Immature natural killer cell (primary cell): ENCODE results near the gene ORM1. TPM values are rescaled to one million over a fixed set of nuclear protein-coding genes. Genes with fewer than 3 reads are reported as not detected.

ENCODE experiments used
- polyA plus RNA-seq, 3 donors: library from polyadenylated mRNA; unstranded; fragments of 300-500 nt; fragmentation: Illumina TruSeq; gene quantifications; one replicate each; pipeline ENCODE4 v1.2.3, GENCODE V29; 2021

ORM1 gene
- polyA plus RNA-seq, 3 donors from 2014 or later: not detected

Other genes starting within 250 kb of the ORM1 start
- gene AMBP, start 244.8 kb upstream of the ORM1 start, polyA plus RNA-seq: not detected
- not detected for gene KIF12, start 223.8 kb upstream of the ORM1 start, polyA plus RNA-seq
- not detected for gene COL27A1, start 167.6 kb upstream of the ORM1 start, polyA plus RNA-seq
- not detected for gene ORM2, start 6.8 kb downstream of the ORM1 start, polyA plus RNA-seq
- gene AKNA, start 64.9 kb downstream of the ORM1 start, polyA plus RNA-seq: 10 to 100 TPM in 2 of 3 donors, 1 to 10 TPM in 1; 4.0 to 56.3 (median 13.8) TPM
- gene WHRN, start 182.4 kb downstream of the ORM1 start, polyA plus RNA-seq: 1 to 10 TPM in 2 of 3 donors, under 1 TPM in 1; 0.22 to 1.4 (median 1.0) TPM